Heart left ventricle (tissue), 13 donors: ENCODE data around the gene BAX.

Source experiments
- CTCF ChIP-seq, 12 donors: fragments of 200-600 bp; sonication (generic) in 4 of 12; IDR thresholded peaks; one replicate each; pipeline versions ENCODE4 v1.5.0 to v1.8.0; 2018 to 2022; ENCODE audit warnings: antibody characterized with exemption in 12 of 12, mild to moderate bottlenecking in 5 of 12
- POLR2A ChIP-seq, 2 donors: fragments of 450-650 bp; IDR thresholded peaks; one replicate each; pipeline ENCODE4 v1.6.1; 2017; ENCODE audit warnings: antibody characterized with exemption in 2 of 2, mild to moderate bottlenecking in 2 of 2, moderate library complexity in 2 of 2
- donor health status: ischemic (EF 13 %, LVEDD 7.1; RV severe dilation, severe dysfunction).
- donor health status: DM: no; HTN: yes; CAD: no.
- donor health status: DM: no; HTN: no; CAD: no.
- donor health status: ischemic (EF 25% LVEDD 6.9; RV normal size, moderate dysfunction).
- donor health status: ischemic (EF 25% LVEDD 5.7; RV mildly dilated, moderate dysfunction).
- donor health status: ischemic (EF 35%, LVEDD 5.7; RV mildly dilated, moderate dysfunction).
- donor health status: nonischemic (EF 11% LVEDD 7.7; RV severe dilation, severe dysfunction).
- donor health status: DM: yes; HTN: yes; CAD: no.
- donor health status: PGD.
- donor health status: ischemic (EF 29% LVEDD 5.4; RV normal size, mild dysfunction).
- donor health status: nonischemic (EF 23%, LVEDD 6.1; RV moderate dilation, normal function).

DNA sequence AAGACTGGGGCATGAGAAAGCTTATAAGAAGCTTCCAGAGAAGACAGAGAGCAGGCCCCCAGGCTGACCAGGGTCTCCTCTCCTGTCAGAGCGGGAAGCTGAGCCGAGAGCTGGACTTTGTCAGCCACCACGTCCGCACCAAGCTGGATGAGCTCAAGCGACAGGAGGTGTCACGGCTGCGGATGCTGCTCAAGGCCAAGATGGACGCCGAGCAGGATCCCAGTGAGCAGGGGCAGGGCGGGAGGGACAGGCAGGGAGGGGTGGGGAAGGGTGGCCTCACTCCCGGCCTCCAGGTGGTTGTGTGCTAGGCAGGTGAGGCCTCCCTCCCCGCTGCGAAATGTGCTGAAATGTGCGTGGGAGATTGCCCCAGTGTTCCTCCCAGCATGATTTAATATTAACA, 49.0 kb upstream of the BAX start:
- TF ChIP-seq POLR2A (IDR thresholded peaks at IDR 0.05), result no peak
- TF ChIP-seq CTCF (IDR thresholded peaks at IDR 0.05), result no peak
